GM12892 (cell line): ENCODE results near the gene C19orf53.

ENCODE experiments used
- POLR2A ChIP-seq: IDR thresholded peaks from 2 replicates; pipeline ENCODE4 v1.6.1; 2011; ENCODE audit warnings: low read depth, low read length, control low read depth
- TAF1 ChIP-seq: IDR thresholded peaks from 2 replicates; pipeline ENCODE4 v1.6.1; 2011; ENCODE audit warnings: low read depth, mild to moderate bottlenecking, control low read depth, low read length, borderline replicate concordance

- TF ChIP-seq POLR2A (no peak), TAF1 (no peak)
Measured at GRCh38 chr19:13768510-13768909, 5.7 kb upstream of the C19orf53 start.
